ENCODE results near the gene MYMX. TPM values are rescaled to one million over a fixed set of nuclear protein-coding genes. Genes with fewer than 3 reads are reported as not detected.

The MYMX gene
- total RNA-seq, 1 experiment from 2014 or later = not detected

DNA sequence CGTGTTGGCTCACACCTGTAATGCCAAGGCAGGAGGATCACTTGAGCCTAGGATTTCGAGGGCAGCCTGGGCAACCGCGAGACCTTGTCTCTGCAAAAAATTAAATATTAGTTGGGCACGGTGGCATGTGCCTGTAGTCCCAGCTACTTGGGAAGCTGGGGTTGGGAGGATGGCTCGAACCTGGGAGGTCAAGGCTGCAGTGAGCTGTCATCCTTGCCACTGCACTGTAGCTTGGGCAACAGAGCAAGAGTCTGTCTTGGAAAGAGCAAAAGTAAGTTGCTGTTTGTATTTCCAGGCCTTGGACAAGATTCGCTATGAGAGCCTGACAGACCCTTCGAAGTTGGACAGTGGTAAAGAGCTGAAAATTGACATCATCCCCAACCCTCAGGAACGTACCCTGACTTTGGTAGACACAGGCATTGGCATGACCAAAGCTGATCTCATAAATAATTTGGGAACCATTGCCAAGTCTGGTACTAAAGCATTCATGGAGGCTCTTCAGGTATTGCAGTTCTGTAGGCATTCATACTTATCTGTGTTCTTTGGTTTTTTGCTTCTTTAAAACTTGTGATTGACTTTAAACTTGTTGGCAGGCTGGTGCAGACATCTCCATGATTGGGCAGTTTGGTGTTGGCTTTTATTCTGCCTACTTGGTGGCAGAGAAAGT lies 32.5 kb downstream of the MYMX start:
- POLR2A ChIA-PET = interaction anchor here (1.2 kb wide), 1 partner anchor 12 kb away, joined by 4 read pairs; no protein-coding TSS in a partner anchor
- peaks cover 10 to 34% of the 10 kb centered on the region in 2 experiments for H3K4me1 ChIP-seq (ENCODE audit: control insufficient read depth in 1 of 2, insufficient read depth in 2 of 2, low read length in 2 of 2)
- H3K27ac ChIP-seq (ENCODE audit: low read depth, low read length) = peak overlapping the region; percentile 82
- CTCF ChIA-PET = no interaction called here
- ATAC-seq (no peak), DNase-seq (ENCODE audit: low read depth, low spot score) (no peak)
- H3K4me2 ChIP-seq (ENCODE audit: low read length) = peak overlapping the region; percentile 83
- H3K9ac ChIP-seq (ENCODE audit: low read length) = peak overlapping the region; percentile 95
- intact Hi-C loops (cut with micrococcal nuclease) = no loop called here
- H3K9me2 ChIP-seq (ENCODE audit: insufficient read depth) = no peaks in the 10 kb centered on the region
- BruUV-seq (replicated peaks) = no TSS peak
- H3K9me3 ChIP-seq (ENCODE audit: control insufficient read depth in 1 of 2, insufficient read depth in 1 of 2, low read depth in 1 of 2, low read length in 2 of 2) = no peaks in the 10 kb centered on the region
- TF ChIP-seq ZNF274 (IDR thresholded peaks at IDR 0.05; ENCODE audit: low read depth, low read length) (no peak), SIN3A (IDR thresholded peaks at IDR 0.05; ENCODE audit: low read depth) (no peak), RAD21 (IDR thresholded peaks at IDR 0.05; ENCODE audit: low read depth) (no peak), POLR2AphosphoS5 (IDR thresholded peaks at IDR 0.05; ENCODE audit: low read depth, low read length) (no peak), SRF (IDR thresholded peaks at IDR 0.05; ENCODE audit: low read depth) (no peak), SP1 (IDR thresholded peaks at IDR 0.05; ENCODE audit: low read depth) (no peak), FOSL1 (IDR thresholded peaks at IDR 0.05; ENCODE audit: low read depth) (no peak), JUND (IDR thresholded peaks at IDR 0.05) (no peak), ZFX (IDR thresholded peaks at IDR 0.05) (no peak), POLR2A (IDR thresholded peaks at IDR 0.05; ENCODE audit: borderline replicate concordance, extremely low read depth, insufficient read depth, insufficient read length) (no peak), YY1 (IDR thresholded peaks at IDR 0.05; ENCODE audit: extremely low read depth, insufficient replicate concordance, low read depth, low read length) (no peak), EGR1 (IDR thresholded peaks at IDR 0.05; ENCODE audit: low read depth) (no peak)
- TF ChIP-seq, protein P1, sequence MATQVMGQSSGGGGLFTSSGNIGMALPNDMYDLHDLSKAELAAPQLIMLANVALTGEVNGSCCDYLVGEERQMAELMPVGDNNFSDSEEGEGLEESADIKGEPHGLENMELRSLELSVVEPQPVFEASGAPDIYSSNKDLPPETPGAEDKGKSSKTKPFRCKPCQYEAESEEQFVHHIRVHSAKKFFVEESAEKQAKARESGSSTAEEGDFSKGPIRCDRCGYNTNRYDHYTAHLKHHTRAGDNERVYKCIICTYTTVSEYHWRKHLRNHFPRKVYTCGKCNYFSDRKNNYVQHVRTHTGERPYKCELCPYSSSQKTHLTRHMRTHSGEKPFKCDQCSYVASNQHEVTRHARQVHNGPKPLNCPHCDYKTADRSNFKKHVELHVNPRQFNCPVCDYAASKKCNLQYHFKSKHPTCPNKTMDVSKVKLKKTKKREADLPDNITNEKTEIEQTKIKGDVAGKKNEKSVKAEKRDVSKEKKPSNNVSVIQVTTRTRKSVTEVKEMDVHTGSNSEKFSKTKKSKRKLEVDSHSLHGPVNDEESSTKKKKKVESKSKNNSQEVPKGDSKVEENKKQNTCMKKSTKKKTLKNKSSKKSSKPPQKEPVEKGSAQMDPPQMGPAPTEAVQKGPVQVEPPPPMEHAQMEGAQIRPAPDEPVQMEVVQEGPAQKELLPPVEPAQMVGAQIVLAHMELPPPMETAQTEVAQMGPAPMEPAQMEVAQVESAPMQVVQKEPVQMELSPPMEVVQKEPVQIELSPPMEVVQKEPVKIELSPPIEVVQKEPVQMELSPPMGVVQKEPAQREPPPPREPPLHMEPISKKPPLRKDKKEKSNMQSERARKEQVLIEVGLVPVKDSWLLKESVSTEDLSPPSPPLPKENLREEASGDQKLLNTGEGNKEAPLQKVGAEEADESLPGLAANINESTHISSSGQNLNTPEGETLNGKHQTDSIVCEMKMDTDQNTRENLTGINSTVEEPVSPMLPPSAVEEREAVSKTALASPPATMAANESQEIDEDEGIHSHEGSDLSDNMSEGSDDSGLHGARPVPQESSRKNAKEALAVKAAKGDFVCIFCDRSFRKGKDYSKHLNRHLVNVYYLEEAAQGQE (IDR thresholded peaks at IDR 0.05; ENCODE audit: low read depth) = no peak
- TF ChIP-seq, protein P2, sequence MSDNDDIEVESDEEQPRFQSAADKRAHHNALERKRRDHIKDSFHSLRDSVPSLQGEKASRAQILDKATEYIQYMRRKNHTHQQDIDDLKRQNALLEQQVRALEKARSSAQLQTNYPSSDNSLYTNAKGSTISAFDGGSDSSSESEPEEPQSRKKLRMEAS (IDR thresholded peaks at IDR 0.05) = no peak
- TF ChIP-seq, protein P3, sequence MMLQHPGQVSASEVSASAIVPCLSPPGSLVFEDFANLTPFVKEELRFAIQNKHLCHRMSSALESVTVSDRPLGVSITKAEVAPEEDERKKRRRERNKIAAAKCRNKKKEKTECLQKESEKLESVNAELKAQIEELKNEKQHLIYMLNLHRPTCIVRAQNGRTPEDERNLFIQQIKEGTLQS (IDR thresholded peaks at IDR 0.05) = no peak
- TF ChIP-seq, protein P4, sequence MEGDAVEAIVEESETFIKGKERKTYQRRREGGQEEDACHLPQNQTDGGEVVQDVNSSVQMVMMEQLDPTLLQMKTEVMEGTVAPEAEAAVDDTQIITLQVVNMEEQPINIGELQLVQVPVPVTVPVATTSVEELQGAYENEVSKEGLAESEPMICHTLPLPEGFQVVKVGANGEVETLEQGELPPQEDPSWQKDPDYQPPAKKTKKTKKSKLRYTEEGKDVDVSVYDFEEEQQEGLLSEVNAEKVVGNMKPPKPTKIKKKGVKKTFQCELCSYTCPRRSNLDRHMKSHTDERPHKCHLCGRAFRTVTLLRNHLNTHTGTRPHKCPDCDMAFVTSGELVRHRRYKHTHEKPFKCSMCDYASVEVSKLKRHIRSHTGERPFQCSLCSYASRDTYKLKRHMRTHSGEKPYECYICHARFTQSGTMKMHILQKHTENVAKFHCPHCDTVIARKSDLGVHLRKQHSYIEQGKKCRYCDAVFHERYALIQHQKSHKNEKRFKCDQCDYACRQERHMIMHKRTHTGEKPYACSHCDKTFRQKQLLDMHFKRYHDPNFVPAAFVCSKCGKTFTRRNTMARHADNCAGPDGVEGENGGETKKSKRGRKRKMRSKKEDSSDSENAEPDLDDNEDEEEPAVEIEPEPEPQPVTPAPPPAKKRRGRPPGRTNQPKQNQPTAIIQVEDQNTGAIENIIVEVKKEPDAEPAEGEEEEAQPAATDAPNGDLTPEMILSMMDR (IDR thresholded peaks at IDR 0.05 in 2 of 3, conservative IDR thresholded peaks at IDR 0.05 in 1 of 3; ENCODE audit: borderline replicate concordance in 1 of 3, insufficient read depth in 1 of 3, low read depth in 2 of 3, low read length in 2 of 3) = no peak
- peaks cover 65% of the 10 kb centered on the region for H3K79me2 ChIP-seq (ENCODE audit: insufficient read depth, low read length)
- peak overlapping the region; percentile 82 to 100 for H3K4me3 ChIP-seq (replicated peaks in 1 of 2; ENCODE audit: low read depth in 1 of 2, low read length in 2 of 2)
- no peak overlapping the region for H2AFZ ChIP-seq (ENCODE audit: low read depth, low read length, poor library complexity, severe bottlenecking)
- peaks cover 55 to 66% of the 10 kb centered on the region in 2 experiments for H3K36me3 ChIP-seq (ENCODE audit: control insufficient read depth in 1 of 2, insufficient read depth in 2 of 2, low read length in 2 of 2)
- peaks cover 59% of the 10 kb centered on the region for H4K20me1 ChIP-seq (ENCODE audit: insufficient read depth)
- RAD21 ChIA-PET (ENCODE audit: low non-redundant PET in 1 of 2, low total read pairs in 2 of 2, uncharacterized antibody in 2 of 2, unreplicated experiment in 2 of 2) = no interaction called here
- H3K27me3 ChIP-seq (ENCODE audit: insufficient read depth, low read length) = no peaks in the 10 kb centered on the region
